HG03159 (cell line): Measurements from ENCODE around the gene SLC9C2.
A peak's percentile ranks its signal among the peaks of the same experiment; 100 is the strongest.
"Not testable (repeated sequence)": the region's sequence is repeated elsewhere in the genome, so short reads cannot be mapped to it uniquely, and the experiment has no call there.

ENCODE experiments used
- ATAC-seq: cut with Tn5 transposase; IDR thresholded peaks from one replicate; pipeline ENCODE4 v1.9.1; 2021; ENCODE audit warnings: mild to moderate bottlenecking, moderate library complexity; ENCODE audit not compliant: unreplicated experiment

Gene SLC9C2

GRCh38 chr1:173488001-173488400 lies 114.9 kb downstream of the SLC9C2 start:
- ATAC-seq: no peak

- ATAC-seq: no peak
Observed at GRCh38 chr1:173485401-173485800, 117.5 kb downstream of the SLC9C2 start.

- ATAC-seq: no peak
Observed at GRCh38 chr1:173484276-173484675, 118.6 kb downstream of the SLC9C2 start.

GRCh38 chr1:173482683-173483082 lies 120.2 kb downstream of the SLC9C2 start:
- no peak for ATAC-seq

GRCh38 chr1:173481195-173481772 lies 121.6 kb downstream of the SLC9C2 start:
- ATAC-seq: no peak

- no peak for ATAC-seq
Observed at GRCh38 chr1:173479649-173480048, 123.2 kb downstream of the SLC9C2 start.

- ATAC-seq: no peak
Observed at GRCh38 chr1:173478094-173478674, 124.7 kb downstream of the SLC9C2 start.

GRCh38 chr1:173477286-173478093 lies 125.4 kb downstream of the SLC9C2 start, which contains the start of gene PRDX6:
Gene PRDX6 (plus strand): TSS chr1:173477335. CDS start chr1:173477398, 63 bp downstream.
- peak; percentile 51 for ATAC-seq

GRCh38 chr1:173476665-173477285 lies 126.1 kb downstream of the SLC9C2 start:
- peak; percentile 97 for ATAC-seq

- no peak for ATAC-seq
Observed at GRCh38 chr1:173476197-173476664, 126.6 kb downstream of the SLC9C2 start.

GRCh38 chr1:173475564-173476196 lies 127.2 kb downstream of the SLC9C2 start:
- no peak for ATAC-seq

GRCh38 chr1:173474780-173475421 lies 128.0 kb downstream of the SLC9C2 start:
- ATAC-seq: not testable (repeated sequence)

GRCh38 chr1:173474097-173474779 lies 128.6 kb downstream of the SLC9C2 start:
- no peak for ATAC-seq

GRCh38 chr1:173473599-173474011 lies 129.3 kb downstream of the SLC9C2 start:
- ATAC-seq: no peak

- no peak for ATAC-seq
Observed at GRCh38 chr1:173470608-173471007, 132.3 kb downstream of the SLC9C2 start.

GRCh38 chr1:173469656-173470055 lies 133.2 kb downstream of the SLC9C2 start:
- ATAC-seq: no peak

- no peak for ATAC-seq
Observed at GRCh38 chr1:173467426-173467825, 135.4 kb downstream of the SLC9C2 start.

GRCh38 chr1:173464185-173464584 lies 138.7 kb downstream of the SLC9C2 start:
- ATAC-seq: not testable (repeated sequence)

- ATAC-seq: not testable (repeated sequence)
Observed at GRCh38 chr1:173462666-173463065, 140.2 kb downstream of the SLC9C2 start.

GRCh38 chr1:173459885-173460284 lies 143.0 kb downstream of the SLC9C2 start:
- ATAC-seq: no peak
